ENCODE data around the gene MRPL9.

MRPL9 gene

DNA sequence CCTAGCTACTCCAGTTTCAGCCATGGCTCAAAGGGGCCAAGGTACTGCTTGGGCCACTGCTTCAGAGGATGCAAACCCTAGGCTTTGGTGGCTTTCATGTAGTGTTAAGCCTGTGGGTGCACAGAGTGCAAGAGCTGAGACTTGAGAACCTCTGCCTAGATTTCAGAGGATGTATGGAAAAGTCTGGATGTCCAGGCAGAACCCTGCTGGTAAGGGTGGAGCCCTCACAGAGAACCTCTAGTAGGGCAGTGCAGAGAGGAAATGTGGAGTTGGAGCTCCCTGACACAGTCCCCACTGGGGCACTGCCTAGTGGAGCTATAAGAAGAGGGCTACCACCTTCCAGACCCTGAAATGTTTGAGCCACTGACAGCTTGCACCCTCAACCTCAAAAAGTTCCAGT lies 25.8 kb downstream of the MRPL9 start:
- TF ChIP-seq TCF12 (IDR thresholded peaks at IDR 0.05; ENCODE audit: low read depth) (no peak), EGR1 (IDR thresholded peaks at IDR 0.05) (no peak), ZBTB7A (IDR thresholded peaks at IDR 0.05; ENCODE audit: low read depth) (no peak), TAF1 (IDR thresholded peaks at IDR 0.05; ENCODE audit: low read depth) (no peak), NFIC (IDR thresholded peaks at IDR 0.05) (no peak), YY1 (IDR thresholded peaks at IDR 0.05; ENCODE audit: low read depth) (no peak), RAD21 (IDR thresholded peaks at IDR 0.05; ENCODE audit: low read depth) (no peak)
- TF ChIP-seq, protein P1, sequence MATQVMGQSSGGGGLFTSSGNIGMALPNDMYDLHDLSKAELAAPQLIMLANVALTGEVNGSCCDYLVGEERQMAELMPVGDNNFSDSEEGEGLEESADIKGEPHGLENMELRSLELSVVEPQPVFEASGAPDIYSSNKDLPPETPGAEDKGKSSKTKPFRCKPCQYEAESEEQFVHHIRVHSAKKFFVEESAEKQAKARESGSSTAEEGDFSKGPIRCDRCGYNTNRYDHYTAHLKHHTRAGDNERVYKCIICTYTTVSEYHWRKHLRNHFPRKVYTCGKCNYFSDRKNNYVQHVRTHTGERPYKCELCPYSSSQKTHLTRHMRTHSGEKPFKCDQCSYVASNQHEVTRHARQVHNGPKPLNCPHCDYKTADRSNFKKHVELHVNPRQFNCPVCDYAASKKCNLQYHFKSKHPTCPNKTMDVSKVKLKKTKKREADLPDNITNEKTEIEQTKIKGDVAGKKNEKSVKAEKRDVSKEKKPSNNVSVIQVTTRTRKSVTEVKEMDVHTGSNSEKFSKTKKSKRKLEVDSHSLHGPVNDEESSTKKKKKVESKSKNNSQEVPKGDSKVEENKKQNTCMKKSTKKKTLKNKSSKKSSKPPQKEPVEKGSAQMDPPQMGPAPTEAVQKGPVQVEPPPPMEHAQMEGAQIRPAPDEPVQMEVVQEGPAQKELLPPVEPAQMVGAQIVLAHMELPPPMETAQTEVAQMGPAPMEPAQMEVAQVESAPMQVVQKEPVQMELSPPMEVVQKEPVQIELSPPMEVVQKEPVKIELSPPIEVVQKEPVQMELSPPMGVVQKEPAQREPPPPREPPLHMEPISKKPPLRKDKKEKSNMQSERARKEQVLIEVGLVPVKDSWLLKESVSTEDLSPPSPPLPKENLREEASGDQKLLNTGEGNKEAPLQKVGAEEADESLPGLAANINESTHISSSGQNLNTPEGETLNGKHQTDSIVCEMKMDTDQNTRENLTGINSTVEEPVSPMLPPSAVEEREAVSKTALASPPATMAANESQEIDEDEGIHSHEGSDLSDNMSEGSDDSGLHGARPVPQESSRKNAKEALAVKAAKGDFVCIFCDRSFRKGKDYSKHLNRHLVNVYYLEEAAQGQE (IDR thresholded peaks at IDR 0.05; ENCODE audit: low read depth), result no peak

DNA sequence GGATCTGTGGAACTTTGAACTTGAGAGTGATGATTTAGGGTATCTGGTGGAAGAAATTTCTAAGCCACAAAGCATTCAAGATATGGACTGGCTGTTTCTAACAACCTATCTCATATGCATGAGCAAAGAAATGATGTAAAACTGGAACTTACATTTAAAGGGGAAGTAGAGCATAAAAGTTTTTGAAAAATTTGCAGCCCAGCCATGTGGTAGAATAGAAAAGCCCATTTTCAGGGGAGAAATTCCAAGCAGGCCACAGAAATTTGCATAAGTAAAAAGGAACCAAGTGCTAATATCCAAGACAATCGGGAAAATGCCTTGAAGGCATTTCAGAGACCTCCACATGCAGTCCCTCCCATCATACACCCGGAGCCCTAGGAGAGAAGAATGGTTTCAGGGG lies 26.3 kb downstream of the MRPL9 start:
- TF ChIP-seq RAD21 (IDR thresholded peaks at IDR 0.05; ENCODE audit: low read depth) (no peak), TCF12 (IDR thresholded peaks at IDR 0.05; ENCODE audit: low read depth) (no peak), ZBTB7A (IDR thresholded peaks at IDR 0.05; ENCODE audit: low read depth) (no peak), EGR1 (IDR thresholded peaks at IDR 0.05) (no peak), NFIC (IDR thresholded peaks at IDR 0.05) (no peak), TEAD4 (IDR thresholded peaks at IDR 0.05) (no peak), CEBPB (IDR thresholded peaks at IDR 0.05) (no peak), EP300 (IDR thresholded peaks at IDR 0.05; ENCODE audit: borderline replicate concordance) (no peak), FOXM1 (IDR thresholded peaks at IDR 0.05; ENCODE audit: borderline replicate concordance, low read depth) (no peak), CREB1 (IDR thresholded peaks at IDR 0.05; ENCODE audit: low read depth) (no peak), TAF1 (IDR thresholded peaks at IDR 0.05; ENCODE audit: low read depth) (no peak), YY1 (IDR thresholded peaks at IDR 0.05; ENCODE audit: low read depth) (no peak)
- TF ChIP-seq, protein P1 (IDR thresholded peaks at IDR 0.05; ENCODE audit: low read depth), result no peak
- TF ChIP-seq, protein P2, sequence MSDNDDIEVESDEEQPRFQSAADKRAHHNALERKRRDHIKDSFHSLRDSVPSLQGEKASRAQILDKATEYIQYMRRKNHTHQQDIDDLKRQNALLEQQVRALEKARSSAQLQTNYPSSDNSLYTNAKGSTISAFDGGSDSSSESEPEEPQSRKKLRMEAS (IDR thresholded peaks at IDR 0.05), result no peak
- TF ChIP-seq, protein P3, sequence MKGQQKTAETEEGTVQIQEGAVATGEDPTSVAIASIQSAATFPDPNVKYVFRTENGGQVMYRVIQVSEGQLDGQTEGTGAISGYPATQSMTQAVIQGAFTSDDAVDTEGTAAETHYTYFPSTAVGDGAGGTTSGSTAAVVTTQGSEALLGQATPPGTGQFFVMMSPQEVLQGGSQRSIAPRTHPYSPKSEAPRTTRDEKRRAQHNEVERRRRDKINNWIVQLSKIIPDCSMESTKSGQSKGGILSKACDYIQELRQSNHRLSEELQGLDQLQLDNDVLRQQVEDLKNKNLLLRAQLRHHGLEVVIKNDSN (IDR thresholded peaks at IDR 0.05), result no peak

DNA sequence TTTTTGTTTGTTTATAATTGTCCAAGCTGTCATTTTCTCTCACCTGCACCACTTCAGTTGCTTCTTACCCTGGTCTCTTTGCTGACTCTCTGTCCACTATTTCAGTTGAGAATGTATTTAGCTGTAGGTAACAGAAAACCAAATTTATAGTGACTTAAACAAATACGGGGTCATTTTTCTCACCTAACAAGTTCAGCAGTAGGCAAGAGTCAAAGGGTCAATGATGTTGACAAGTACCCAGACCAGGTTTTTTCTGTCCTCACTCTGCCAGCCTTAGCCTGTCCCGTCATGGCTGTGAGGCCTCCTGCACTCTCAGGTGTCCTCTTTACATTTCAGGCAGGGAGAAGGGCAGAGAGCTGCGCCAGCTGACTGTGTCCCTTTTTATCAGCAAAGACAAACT lies 30.2 kb downstream of the MRPL9 start:
- TF ChIP-seq, protein P2 (IDR thresholded peaks at IDR 0.05), result no peak
- TF ChIP-seq NFIC (IDR thresholded peaks at IDR 0.05) (no peak), FOXM1 (IDR thresholded peaks at IDR 0.05; ENCODE audit: borderline replicate concordance, low read depth) (no peak), RAD21 (IDR thresholded peaks at IDR 0.05; ENCODE audit: low read depth) (no peak), EP300 (IDR thresholded peaks at IDR 0.05; ENCODE audit: borderline replicate concordance) (no peak), TCF12 (IDR thresholded peaks at IDR 0.05; ENCODE audit: low read depth) (no peak), CEBPB (IDR thresholded peaks at IDR 0.05) (no peak), YY1 (IDR thresholded peaks at IDR 0.05; ENCODE audit: low read depth) (no peak)

DNA sequence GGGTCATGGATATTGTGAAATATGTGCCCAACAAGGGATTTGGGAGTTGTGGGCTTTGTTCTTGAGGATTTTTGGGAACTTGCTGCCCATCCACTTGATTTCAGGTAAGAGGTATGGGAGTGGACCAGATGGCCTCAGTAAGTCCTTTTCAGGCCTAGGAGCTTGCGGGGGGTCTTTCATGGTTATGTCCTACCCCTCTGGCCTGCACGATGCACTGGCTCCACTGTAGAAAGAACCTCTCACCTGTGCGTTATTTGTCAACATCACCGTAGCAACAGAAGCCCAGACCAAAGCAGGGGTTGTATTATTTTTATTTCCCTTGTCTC lies 33.4 kb downstream of the MRPL9 start:
- TF ChIP-seq NFIC (IDR thresholded peaks at IDR 0.05) (no peak), CEBPB (IDR thresholded peaks at IDR 0.05) (no peak), FOXM1 (IDR thresholded peaks at IDR 0.05; ENCODE audit: borderline replicate concordance, low read depth) (no peak), CREB1 (IDR thresholded peaks at IDR 0.05; ENCODE audit: low read depth) (no peak), TCF12 (IDR thresholded peaks at IDR 0.05; ENCODE audit: low read depth) (no peak), TEAD4 (IDR thresholded peaks at IDR 0.05) (no peak), EGR1 (IDR thresholded peaks at IDR 0.05) (no peak), YY1 (IDR thresholded peaks at IDR 0.05; ENCODE audit: low read depth) (no peak), RAD21 (IDR thresholded peaks at IDR 0.05; ENCODE audit: low read depth) (no peak), EP300 (IDR thresholded peaks at IDR 0.05; ENCODE audit: borderline replicate concordance) (no peak), ZBTB7A (IDR thresholded peaks at IDR 0.05; ENCODE audit: low read depth) (no peak), TAF1 (IDR thresholded peaks at IDR 0.05; ENCODE audit: low read depth) (no peak)
- TF ChIP-seq, protein P3 (IDR thresholded peaks at IDR 0.05), result no peak
- TF ChIP-seq, protein P1 (IDR thresholded peaks at IDR 0.05; ENCODE audit: low read depth), result no peak
- TF ChIP-seq, protein P2 (IDR thresholded peaks at IDR 0.05), result no peak
